Left renal cortex interstitium (tissue), 4 donors: ENCODE results near the gene GALNT7. TPM values are rescaled to one million over a fixed set of nuclear protein-coding genes. Genes with fewer than 3 reads are reported as not detected.
"Not testable (repeated sequence)": the region's sequence is repeated elsewhere in the genome, so short reads cannot be mapped to it uniquely, and the experiment has no call there.

Experiments
- DNase-seq, 4 donors: peaks; one replicate each; pipeline ENCODE4 v3.0.0-alpha.2; 2013; ENCODE audit warnings: low read depth in 4 of 4, low spot score in 2 of 4, missing footprints in 1 of 4
- polyA plus RNA-seq, 4 donors: library from polyadenylated mRNA; unstranded; fragments of 120-200 nt; gene quantifications; one replicate each; pipeline ENCODE4 v1.2.1, GENCODE V29; 2013; ENCODE audit not compliant: insufficient read length in 4 of 4

GALNT7 gene
- polyA plus RNA-seq, 4 donors: 29.3 to 43.7 (median 32.2) TPM

- no peak for DNase-seq
Measured at GRCh38 chr4:173191623-173192041, 23.0 kb downstream of the GALNT7 start.

GRCh38 chr4:173192375-173193162 lies 24.0 kb downstream of the GALNT7 start:
- DNase-seq: no peak

GRCh38 chr4:173194157-173194556 lies 25.5 kb downstream of the GALNT7 start:
- no peak for DNase-seq

- no peak for DNase-seq
Measured at GRCh38 chr4:173195109-173195508, 26.5 kb downstream of the GALNT7 start.

GRCh38 chr4:173199553-173199952 lies 30.9 kb downstream of the GALNT7 start:
- DNase-seq: no peak

GRCh38 chr4:173200103-173200884 lies 31.7 kb downstream of the GALNT7 start:
- DNase-seq: no peak

GRCh38 chr4:173202395-173202794 lies 33.8 kb downstream of the GALNT7 start:
- no peak for DNase-seq

- DNase-seq: no peak
Measured at GRCh38 chr4:173205656-173206055, 37.0 kb downstream of the GALNT7 start.

- DNase-seq: no peak
Measured at GRCh38 chr4:173208420-173208819, 39.8 kb downstream of the GALNT7 start.

- no peak for DNase-seq
Measured at GRCh38 chr4:173211222-173211621, 42.6 kb downstream of the GALNT7 start.

GRCh38 chr4:173211838-173212237 lies 43.2 kb downstream of the GALNT7 start:
- DNase-seq: no peak

- no peak for DNase-seq
Measured at GRCh38 chr4:173212379-173212778, 43.8 kb downstream of the GALNT7 start.

GRCh38 chr4:173213296-173213695 lies 44.7 kb downstream of the GALNT7 start:
- no peak for DNase-seq

GRCh38 chr4:173214231-173214630 lies 45.6 kb downstream of the GALNT7 start:
- no peak for DNase-seq

- DNase-seq: no peak
Measured at GRCh38 chr4:173214661-173215060, 46.0 kb downstream of the GALNT7 start.

GRCh38 chr4:173217075-173217474 lies 48.5 kb downstream of the GALNT7 start:
- DNase-seq: no peak

- DNase-seq: no peak
Measured at GRCh38 chr4:173217727-173218126, 49.1 kb downstream of the GALNT7 start.

- no peak for DNase-seq
Measured at GRCh38 chr4:173218411-173219125, 50.0 kb downstream of the GALNT7 start.

GRCh38 chr4:173219126-173219437 lies 50.5 kb downstream of the GALNT7 start:
- not testable (repeated sequence) for DNase-seq

- no peak for DNase-seq
Measured at GRCh38 chr4:173223743-173224142, 55.1 kb downstream of the GALNT7 start.

GRCh38 chr4:173226401-173226888 lies 57.8 kb downstream of the GALNT7 start:
- DNase-seq: no peak
